Measurements from ENCODE around the gene PRODH.
"Not testable (repeated sequence)": the region's sequence is repeated elsewhere in the genome, so short reads cannot be mapped to it uniquely, and the experiment has no call there.

The PRODH gene

GRCh38 chr22:18935889-18936529 is at the start of gene PRODH:
PRODH (minus strand) TSS chr22:18936293; CDS start chr22:18936287, 6 bp downstream.
- no peak for DNase-seq (ENCODE audit: low spot score)

- DNase-seq (ENCODE audit: low spot score): no peak
Measured at GRCh38 chr22:18985780-18986179, 49.7 kb upstream of the PRODH start.

GRCh38 chr22:18984564-18984963 is 48.5 kb upstream of the PRODH start:
- no peak for DNase-seq (ENCODE audit: low spot score)

GRCh38 chr22:18983120-18983651 is 47.1 kb upstream of the PRODH start:
- no peak for DNase-seq (ENCODE audit: low spot score)

- DNase-seq (ENCODE audit: low spot score): no peak
Measured at GRCh38 chr22:18980829-18981228, 44.7 kb upstream of the PRODH start.

- DNase-seq (ENCODE audit: low spot score): no peak
Measured at GRCh38 chr22:18979957-18980356, 43.9 kb upstream of the PRODH start.

- no peak for DNase-seq (ENCODE audit: low spot score)
Measured at GRCh38 chr22:18978506-18978905, 42.4 kb upstream of the PRODH start.

- DNase-seq (ENCODE audit: low spot score): no peak
Measured at GRCh38 chr22:18977824-18978425, 41.8 kb upstream of the PRODH start.

- DNase-seq (ENCODE audit: low spot score): no peak
Measured at GRCh38 chr22:18976197-18976751, 40.2 kb upstream of the PRODH start.

- DNase-seq (ENCODE audit: low spot score): no peak
Measured at GRCh38 chr22:18975434-18976196, 39.5 kb upstream of the PRODH start.

GRCh38 chr22:18974477-18975180 is 38.5 kb upstream of the PRODH start:
- DNase-seq (ENCODE audit: low spot score): no peak

- DNase-seq (ENCODE audit: low spot score): no peak
Measured at GRCh38 chr22:18973264-18974031, 37.4 kb upstream of the PRODH start.

GRCh38 chr22:18972591-18972990 is 36.5 kb upstream of the PRODH start:
- not testable (repeated sequence) for DNase-seq (ENCODE audit: low spot score)

GRCh38 chr22:18972029-18972428 is 35.9 kb upstream of the PRODH start:
- not testable (repeated sequence) for DNase-seq (ENCODE audit: low spot score)

- DNase-seq (ENCODE audit: low spot score): no peak
Measured at GRCh38 chr22:18971321-18971751, 35.2 kb upstream of the PRODH start.

- no peak for DNase-seq (ENCODE audit: low spot score)
Measured at GRCh38 chr22:18970948-18971315, 34.8 kb upstream of the PRODH start.

- no peak for DNase-seq (ENCODE audit: low spot score)
Measured at GRCh38 chr22:18970176-18970947, 34.3 kb upstream of the PRODH start.

- not testable (repeated sequence) for DNase-seq (ENCODE audit: low spot score)
Measured at GRCh38 chr22:18969158-18969942, 33.3 kb upstream of the PRODH start.

- no peak for DNase-seq (ENCODE audit: low spot score)
Measured at GRCh38 chr22:18968011-18968749, 32.1 kb upstream of the PRODH start.

Measured in CD4-positive, alpha-beta T cell treated with Interleukin-2 at 100 ng/mL for 4 hours (primary cell).